ENCODE data around the gene SIPA1. TPM values are rescaled to one million over a fixed set of nuclear protein-coding genes. Genes with fewer than 3 reads are reported as not detected.

The SIPA1 gene
- polyA plus RNA-seq, 1 experiment = 21.6 TPM

- TF ChIP-seq CTCF (IDR thresholded peaks at IDR 0.05; ENCODE audit: insufficient read depth, low read depth, low read length) = no peak
- CTCF ChIA-PET = interaction anchor here (0.7 to 1.4 kb wide), 5 partner anchors 9 to 76 kb away, joined by 3 to 7 read pairs (median 3); no protein-coding TSS in a partner anchor
- POLR2A ChIA-PET = interaction anchor here (0.6 kb wide), 1 partner anchor 178 kb away, joined by 12 read pairs; no protein-coding TSS in a partner anchor
- DNase-seq (ENCODE audit: low read depth) = no peak
- H3K36me3 ChIP-seq (ENCODE audit: control insufficient read depth, insufficient read depth, low read length) = peaks cover 43% of the 10 kb centered on the region
- no peak overlapping the region for H3K4me3 ChIP-seq (ENCODE audit: low read depth, low read length)
- no peaks in the 10 kb centered on the region for H3K27me3 ChIP-seq (ENCODE audit: control insufficient read depth, insufficient read depth, low read length)
These were observed 20.6 kb upstream of the SIPA1 start for GRCh38 chr11:65617136-65617850.

- POLR2A ChIA-PET = no interaction called here
- CTCF ChIA-PET = interaction anchor here (0.8 to 1.2 kb wide), 2 partner anchors 8 to 77 kb away, joined by 3 to 4 read pairs; no protein-coding TSS in a partner anchor
- Histone ChIP-seq H3K36me3 (ENCODE audit: control insufficient read depth, insufficient read depth, low read length) (peaks cover 44% of the 10 kb centered on the region), H3K4me3 (ENCODE audit: low read depth, low read length) (no peak overlapping the region), H3K27me3 (ENCODE audit: control insufficient read depth, insufficient read depth, low read length) (no peaks in the 10 kb centered on the region)
- TF ChIP-seq CTCF (IDR thresholded peaks at IDR 0.05; ENCODE audit: insufficient read depth, low read depth, low read length) = no peak
- no peak for DNase-seq (ENCODE audit: low read depth)
These were observed 19.7 kb upstream of the SIPA1 start for GRCh38 chr11:65617990-65618751.

GRCh38 chr11:65618763-65619162 lies 19.1 kb upstream of the SIPA1 start:
- no peak for TF ChIP-seq CTCF (IDR thresholded peaks at IDR 0.05; ENCODE audit: insufficient read depth, low read depth, low read length)
- Histone ChIP-seq H3K4me3 (ENCODE audit: low read depth, low read length) (no peak overlapping the region), H3K27me3 (ENCODE audit: control insufficient read depth, insufficient read depth, low read length) (no peaks in the 10 kb centered on the region), H3K36me3 (ENCODE audit: control insufficient read depth, insufficient read depth, low read length) (peaks cover 46% of the 10 kb centered on the region)
- ChIA-PET CTCF (interaction anchor here (1.2 kb wide), 1 partner anchor 7 kb away, joined by 4 read pairs; no protein-coding TSS in a partner anchor), POLR2A (no interaction called here)
- DNase-seq (ENCODE audit: low read depth) = no peak

- Histone ChIP-seq H3K4me3 (ENCODE audit: low read depth, low read length) (no peak overlapping the region), H3K36me3 (ENCODE audit: control insufficient read depth, insufficient read depth, low read length) (peaks cover 50% of the 10 kb centered on the region), H3K27me3 (ENCODE audit: control insufficient read depth, insufficient read depth, low read length) (no peaks in the 10 kb centered on the region)
- no peak for DNase-seq (ENCODE audit: low read depth)
- no peak for TF ChIP-seq CTCF (IDR thresholded peaks at IDR 0.05; ENCODE audit: insufficient read depth, low read depth, low read length)
- POLR2A ChIA-PET = no interaction called here
- CTCF ChIA-PET = no interaction called here
These were observed 18.5 kb upstream of the SIPA1 start for GRCh38 chr11:65619281-65619928.

- Histone ChIP-seq H3K36me3 (ENCODE audit: control insufficient read depth, insufficient read depth, low read length) (peaks cover 56% of the 10 kb centered on the region), H3K27me3 (ENCODE audit: control insufficient read depth, insufficient read depth, low read length) (no peaks in the 10 kb centered on the region), H3K4me3 (ENCODE audit: low read depth, low read length) (no peak overlapping the region)
- TF ChIP-seq CTCF (IDR thresholded peaks at IDR 0.05; ENCODE audit: insufficient read depth, low read depth, low read length) = no peak
- ChIA-PET CTCF (interaction anchor here (0.6 to 0.7 kb wide), 2 partner anchors 12 to 17 kb away, joined by 3 to 4 read pairs; partner anchors contain the start of gene SIPA1), POLR2A (no interaction called here)
- no peak for DNase-seq (ENCODE audit: low read depth)
These were observed 17.2 kb upstream of the SIPA1 start for GRCh38 chr11:65620666-65621065.

Measured in BJ (cell line).